T-helper 1 cell treated with Interleukin-12 subunit alpha and Interleukin-12 subunit beta and Interleukin-4 antibody, amounts not matched to agents 30 μg/mL and 1 μg/mL, for 36 hours (primary cell): ENCODE measurements around the gene TMC2.
"Not testable (repeated sequence)": the region's sequence is repeated elsewhere in the genome, so short reads cannot be mapped to it uniquely, and the experiment has no call there.

Experiments used
- H3K27ac Mint-ChIP-seq: one replicate; pipeline ENCODE4 v1.8.0; 2021; ENCODE audit warnings: mild to moderate bottlenecking, mixed read lengths
- H3K27me3 Mint-ChIP-seq: one replicate; pipeline ENCODE4 v1.8.0; 2021; ENCODE audit warnings: low read depth, mixed read lengths
- H3K36me3 Mint-ChIP-seq: one replicate; pipeline ENCODE4 v1.8.0; 2021; ENCODE audit warnings: low read depth, mixed read lengths
- H3K4me1 Mint-ChIP-seq: one replicate; pipeline ENCODE4 v1.8.0; 2021; ENCODE audit warnings: low read depth, mixed read lengths
- H3K4me3 Mint-ChIP-seq: one replicate; pipeline ENCODE4 v1.8.0; 2021; ENCODE audit warnings: mild to moderate bottlenecking, moderate library complexity, mixed read lengths
- H3K9me3 Mint-ChIP-seq: one replicate; pipeline ENCODE4 v1.8.0; 2021; ENCODE audit warnings: mixed read lengths

TMC2 gene

GRCh38 chr20:2519115-2519809 lies 17.1 kb upstream of the TMC2 start:
- Mint-ChIP-seq H3K4me1 (peaks cover 7% of the 10 kb centered on the region), H3K27ac (no peak overlapping the region), H3K4me3 (no peak overlapping the region), H3K27me3 (peaks cover 9% of the 10 kb centered on the region), H3K36me3 (no peaks in the 10 kb centered on the region), H3K9me3 (no peaks in the 10 kb centered on the region)

GRCh38 chr20:2520617-2521016 lies 15.8 kb upstream of the TMC2 start:
- no peak overlapping the region for H3K27ac Mint-ChIP-seq
- peaks cover 3% of the 10 kb centered on the region for H3K27me3 Mint-ChIP-seq
- H3K9me3 Mint-ChIP-seq, result no peaks in the 10 kb centered on the region
- peaks cover 11% of the 10 kb centered on the region for H3K4me1 Mint-ChIP-seq
- H3K4me3 Mint-ChIP-seq, result no peak overlapping the region
- H3K36me3 Mint-ChIP-seq, result no peaks in the 10 kb centered on the region

- Mint-ChIP-seq H3K36me3 (no peaks in the 10 kb centered on the region), H3K9me3 (no peaks in the 10 kb centered on the region), H3K27ac (no peak overlapping the region), H3K4me1 (peaks cover 11% of the 10 kb centered on the region), H3K4me3 (no peak overlapping the region), H3K27me3 (peaks cover 3% of the 10 kb centered on the region)
Observed at GRCh38 chr20:2521369-2522305, 14.7 kb upstream of the TMC2 start.

- H3K27ac Mint-ChIP-seq, H3K9me3 Mint-ChIP-seq, H3K36me3 Mint-ChIP-seq, H3K27me3 Mint-ChIP-seq: not testable (repeated sequence)
- Mint-ChIP-seq H3K4me1 (peaks cover 11% of the 10 kb centered on the region), H3K4me3 (peak overlapping the region; percentile 29)
Observed at GRCh38 chr20:2522826-2523429, 13.4 kb upstream of the TMC2 start.

- Mint-ChIP-seq H3K4me3 (peak overlapping the region; percentile 87), H3K4me1 (peaks cover 11% of the 10 kb centered on the region), H3K9me3 (no peaks in the 10 kb centered on the region), H3K36me3 (no peaks in the 10 kb centered on the region), H3K27ac (peak overlapping the region; percentile 88), H3K27me3 (peaks cover 7% of the 10 kb centered on the region)
Observed at GRCh38 chr20:2523919-2524708, 12.3 kb upstream of the TMC2 start.

GRCh38 chr20:2524709-2525506 lies 11.5 kb upstream of the TMC2 start:
- no peaks in the 10 kb centered on the region for H3K9me3 Mint-ChIP-seq
- peak overlapping the region; percentile 87 for H3K4me3 Mint-ChIP-seq
- H3K36me3 Mint-ChIP-seq, result no peaks in the 10 kb centered on the region
- H3K27ac Mint-ChIP-seq, result peak overlapping the region; percentile 88
- peaks cover 14% of the 10 kb centered on the region for H3K4me1 Mint-ChIP-seq
- peaks cover 11% of the 10 kb centered on the region for H3K27me3 Mint-ChIP-seq

GRCh38 chr20:2526218-2526583 lies 10.2 kb upstream of the TMC2 start:
- not testable (repeated sequence) for H3K9me3 Mint-ChIP-seq, H3K36me3 Mint-ChIP-seq, H3K27ac Mint-ChIP-seq, H3K4me3 Mint-ChIP-seq
- Mint-ChIP-seq H3K27me3 (peaks cover 12% of the 10 kb centered on the region), H3K4me1 (peaks cover 17% of the 10 kb centered on the region)

GRCh38 chr20:2527762-2528161 lies 8.6 kb upstream of the TMC2 start:
- H3K27me3 Mint-ChIP-seq, result peaks cover 12% of the 10 kb centered on the region
- no peak overlapping the region for H3K27ac Mint-ChIP-seq
- no peaks in the 10 kb centered on the region for H3K9me3 Mint-ChIP-seq
- H3K4me1 Mint-ChIP-seq, result peaks cover 13% of the 10 kb centered on the region
- no peaks in the 10 kb centered on the region for H3K36me3 Mint-ChIP-seq
- H3K4me3 Mint-ChIP-seq, result no peak overlapping the region

GRCh38 chr20:2528671-2529271 lies 7.6 kb upstream of the TMC2 start:
- no peaks in the 10 kb centered on the region for H3K36me3 Mint-ChIP-seq
- H3K4me3 Mint-ChIP-seq, result no peak overlapping the region
- peaks cover 13% of the 10 kb centered on the region for H3K4me1 Mint-ChIP-seq
- peaks cover 23% of the 10 kb centered on the region for H3K27me3 Mint-ChIP-seq
- H3K9me3 Mint-ChIP-seq, result no peaks in the 10 kb centered on the region
- H3K27ac Mint-ChIP-seq, result no peak overlapping the region

- H3K27ac Mint-ChIP-seq, result no peak overlapping the region
- H3K27me3 Mint-ChIP-seq, result peaks cover 25% of the 10 kb centered on the region
- H3K4me1 Mint-ChIP-seq, result peaks cover 8% of the 10 kb centered on the region
- no peaks in the 10 kb centered on the region for H3K9me3 Mint-ChIP-seq
- no peak overlapping the region for H3K4me3 Mint-ChIP-seq
- no peaks in the 10 kb centered on the region for H3K36me3 Mint-ChIP-seq
Observed at GRCh38 chr20:2533118-2533517, 3.3 kb upstream of the TMC2 start.

GRCh38 chr20:2535711-2536559 lies 438 bp upstream of the TMC2 start:
- peaks cover 35% of the 10 kb centered on the region for H3K27me3 Mint-ChIP-seq
- no peaks in the 10 kb centered on the region for H3K9me3 Mint-ChIP-seq
- H3K4me1 Mint-ChIP-seq, result no peaks in the 10 kb centered on the region
- H3K4me3 Mint-ChIP-seq, result no peak overlapping the region
- no peaks in the 10 kb centered on the region for H3K36me3 Mint-ChIP-seq
- H3K27ac Mint-ChIP-seq, result no peak overlapping the region

GRCh38 chr20:2537101-2537500 lies 728 bp downstream of the TMC2 start:
- Mint-ChIP-seq H3K27ac (no peak overlapping the region), H3K4me3 (no peak overlapping the region), H3K27me3 (peaks cover 41% of the 10 kb centered on the region), H3K36me3 (no peaks in the 10 kb centered on the region), H3K4me1 (no peaks in the 10 kb centered on the region), H3K9me3 (no peaks in the 10 kb centered on the region)

GRCh38 chr20:2538356-2538755 lies 2.0 kb downstream of the TMC2 start:
- no peaks in the 10 kb centered on the region for H3K4me1 Mint-ChIP-seq
- H3K27me3 Mint-ChIP-seq, result peaks cover 39% of the 10 kb centered on the region
- no peak overlapping the region for H3K27ac Mint-ChIP-seq
- H3K4me3 Mint-ChIP-seq, result no peak overlapping the region
- no peaks in the 10 kb centered on the region for H3K9me3 Mint-ChIP-seq
- H3K36me3 Mint-ChIP-seq, result no peaks in the 10 kb centered on the region
